ENCODE data around the gene RGS7.

The RGS7 gene

DNA sequence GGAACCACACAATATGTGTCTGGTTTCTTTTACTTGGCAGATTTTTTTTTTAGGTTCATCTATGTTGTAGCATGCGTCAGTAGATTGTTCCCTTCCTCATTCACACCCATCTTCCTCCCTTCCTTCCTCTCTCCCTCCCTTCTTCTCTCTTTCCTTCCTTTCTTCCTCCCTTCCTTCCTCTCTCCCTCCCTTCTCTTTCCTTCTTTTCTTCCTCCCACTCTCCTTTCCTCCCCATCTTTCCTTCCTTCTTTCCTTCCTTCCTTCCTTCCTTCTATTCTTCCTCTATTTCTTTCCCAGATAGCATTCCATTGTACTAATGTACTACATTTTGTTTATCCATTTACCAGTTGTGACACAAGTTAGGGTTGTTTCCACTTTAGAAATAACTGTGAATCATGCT, 218.0 kb downstream of the RGS7 start:
- H3K27me3 ChIP-seq (ENCODE audit: control insufficient read depth, insufficient read depth, low read length) = no peaks in the 10 kb centered on the region
- H3K36me3 ChIP-seq (ENCODE audit: control insufficient read depth, insufficient read depth, low read length) = no peaks in the 10 kb centered on the region
- H3K4me3 ChIP-seq (ENCODE audit: low read length) = no peak overlapping the region
- H3K4me1 ChIP-seq (ENCODE audit: control insufficient read depth, insufficient read depth, low read length) = no peaks in the 10 kb centered on the region
- no peak overlapping the region for H3K27ac ChIP-seq (ENCODE audit: low read depth, low read length)
- no peak overlapping the region for H3K9ac ChIP-seq (ENCODE audit: low read length)

DNA sequence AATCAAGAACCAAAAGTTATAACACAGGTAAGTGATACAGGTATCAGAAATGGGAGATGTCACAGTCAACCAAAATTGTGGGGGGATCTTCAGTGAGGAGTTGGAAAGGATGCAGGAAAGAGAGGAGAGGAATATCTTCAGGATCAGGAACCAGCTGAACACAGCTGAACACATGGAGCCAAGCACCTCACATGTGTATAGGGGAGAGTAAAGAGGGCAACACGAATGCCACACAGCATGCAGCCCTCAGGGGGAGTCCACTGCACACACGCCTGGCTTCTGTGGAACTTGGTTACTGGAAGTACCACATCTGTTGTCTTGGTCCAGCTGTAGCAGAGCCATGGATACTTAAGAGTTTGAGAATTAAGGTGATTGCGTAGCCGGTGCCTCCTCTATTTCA, 218.8 kb downstream of the RGS7 start:
- Histone ChIP-seq H3K4me1 (ENCODE audit: control insufficient read depth, insufficient read depth, low read length) (no peaks in the 10 kb centered on the region), H3K9ac (ENCODE audit: low read length) (no peak overlapping the region), H3K27me3 (ENCODE audit: control insufficient read depth, insufficient read depth, low read length) (no peaks in the 10 kb centered on the region), H3K27ac (ENCODE audit: low read depth, low read length) (no peak overlapping the region), H3K36me3 (ENCODE audit: control insufficient read depth, insufficient read depth, low read length) (no peaks in the 10 kb centered on the region), H3K4me3 (ENCODE audit: low read length) (no peak overlapping the region)

DNA sequence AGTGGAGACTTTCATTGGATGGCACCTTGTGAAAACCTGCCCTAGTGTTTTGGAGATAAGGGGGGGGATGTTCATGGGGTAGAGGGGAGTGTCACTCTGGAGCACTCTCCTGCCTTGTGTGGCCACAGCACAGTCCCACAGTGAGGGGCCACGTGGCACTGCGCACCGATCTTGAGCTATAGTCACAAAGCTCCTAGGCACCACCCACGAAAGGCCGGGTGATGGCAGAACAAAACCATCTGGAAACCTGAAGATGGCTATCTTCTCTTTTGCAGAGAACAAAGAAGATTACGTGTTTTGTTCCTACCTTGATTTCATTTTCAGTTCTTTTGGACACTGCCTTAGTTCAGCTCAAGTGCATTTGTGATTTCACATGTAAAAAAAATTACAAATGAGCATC, 220.6 kb downstream of the RGS7 start:
- Histone ChIP-seq H3K4me3 (ENCODE audit: low read length) (no peak overlapping the region), H3K27ac (ENCODE audit: low read depth, low read length) (no peak overlapping the region), H3K36me3 (ENCODE audit: control insufficient read depth, insufficient read depth, low read length) (no peaks in the 10 kb centered on the region), H3K4me1 (ENCODE audit: control insufficient read depth, insufficient read depth, low read length) (no peaks in the 10 kb centered on the region), H3K9ac (ENCODE audit: low read length) (no peak overlapping the region), H3K27me3 (ENCODE audit: control insufficient read depth, insufficient read depth, low read length) (no peaks in the 10 kb centered on the region)

GRCh38 chr1:241131636-241132194, 225.3 kb downstream of the RGS7 start:
- H3K27me3 ChIP-seq (ENCODE audit: control insufficient read depth, insufficient read depth, low read length) = no peaks in the 10 kb centered on the region
- no peaks in the 10 kb centered on the region for H3K4me1 ChIP-seq (ENCODE audit: control insufficient read depth, insufficient read depth, low read length)
- no peaks in the 10 kb centered on the region for H3K36me3 ChIP-seq (ENCODE audit: control insufficient read depth, insufficient read depth, low read length)
- no peak overlapping the region for H3K4me3 ChIP-seq (ENCODE audit: low read length)
- H3K27ac ChIP-seq (ENCODE audit: low read depth, low read length) = no peak overlapping the region
- H3K9ac ChIP-seq (ENCODE audit: low read length) = no peak overlapping the region

- no peak overlapping the region for H3K9ac ChIP-seq (ENCODE audit: low read length)
- H3K27ac ChIP-seq (ENCODE audit: low read depth, low read length) = no peak overlapping the region
- H3K4me1 ChIP-seq (ENCODE audit: control insufficient read depth, insufficient read depth, low read length) = no peaks in the 10 kb centered on the region
- no peaks in the 10 kb centered on the region for H3K27me3 ChIP-seq (ENCODE audit: control insufficient read depth, insufficient read depth, low read length)
- no peaks in the 10 kb centered on the region for H3K36me3 ChIP-seq (ENCODE audit: control insufficient read depth, insufficient read depth, low read length)
- no peak overlapping the region for H3K4me3 ChIP-seq (ENCODE audit: low read length)
Measured at GRCh38 chr1:241130881-241131280, 226.1 kb downstream of the RGS7 start.

- no peak overlapping the region for H3K27ac ChIP-seq (ENCODE audit: low read depth, low read length)
- H3K27me3 ChIP-seq (ENCODE audit: control insufficient read depth, insufficient read depth, low read length) = no peaks in the 10 kb centered on the region
- H3K4me3 ChIP-seq (ENCODE audit: low read length) = no peak overlapping the region
- no peaks in the 10 kb centered on the region for H3K36me3 ChIP-seq (ENCODE audit: control insufficient read depth, insufficient read depth, low read length)
- H3K9ac ChIP-seq (ENCODE audit: low read length) = no peak overlapping the region
- no peaks in the 10 kb centered on the region for H3K4me1 ChIP-seq (ENCODE audit: control insufficient read depth, insufficient read depth, low read length)
Measured at GRCh38 chr1:241129207-241129960, 227.6 kb downstream of the RGS7 start.

DNA sequence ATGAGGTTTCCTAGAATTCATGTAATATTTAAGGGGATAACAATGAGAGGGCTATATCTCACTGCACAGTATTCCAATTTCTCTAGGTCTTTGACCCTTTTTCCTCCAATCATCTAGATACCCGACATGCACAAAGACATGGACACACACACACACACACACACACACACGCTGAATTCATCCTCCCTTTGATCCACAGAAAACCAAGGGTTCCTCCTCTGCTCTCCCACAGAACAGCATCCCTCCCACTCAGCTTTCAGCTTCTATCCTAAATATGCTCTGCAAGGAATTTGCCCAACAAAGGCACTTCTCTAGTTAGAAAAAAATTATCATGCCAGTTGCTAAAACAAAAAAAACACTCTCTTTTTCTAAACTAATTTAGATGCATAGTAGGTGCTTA, 231.7 kb downstream of the RGS7 start:
- Histone ChIP-seq H3K4me1 (ENCODE audit: control insufficient read depth, insufficient read depth, low read length) (no peaks in the 10 kb centered on the region), H3K36me3 (ENCODE audit: control insufficient read depth, insufficient read depth, low read length) (no peaks in the 10 kb centered on the region), H3K27ac (ENCODE audit: low read depth, low read length) (no peak overlapping the region), H3K9ac (ENCODE audit: low read length) (no peak overlapping the region), H3K4me3 (ENCODE audit: low read length) (no peak overlapping the region), H3K27me3 (ENCODE audit: control insufficient read depth, insufficient read depth, low read length) (no peaks in the 10 kb centered on the region)

DNA sequence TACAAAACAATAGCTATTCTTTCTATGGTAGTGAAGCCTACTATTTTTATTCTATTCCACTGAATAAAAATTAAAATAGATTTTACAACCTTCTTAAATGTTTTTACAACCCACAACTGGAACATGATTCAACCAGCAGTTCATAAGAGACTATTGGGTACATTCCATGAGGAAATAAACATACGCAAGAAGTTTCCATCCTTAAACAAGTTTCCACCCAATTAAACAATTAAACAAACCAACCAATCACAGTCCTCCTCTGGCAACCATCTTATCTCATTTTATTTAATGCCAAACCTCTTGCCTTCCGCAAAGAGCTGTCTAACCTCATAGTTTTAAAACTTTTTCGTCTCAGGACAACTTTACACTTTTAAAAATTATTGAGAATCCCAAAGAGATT, 239.0 kb downstream of the RGS7 start:
- H3K36me3 ChIP-seq (ENCODE audit: control insufficient read depth, insufficient read depth, low read length) = no peaks in the 10 kb centered on the region
- H3K4me3 ChIP-seq (ENCODE audit: low read length) = no peak overlapping the region
- no peaks in the 10 kb centered on the region for H3K4me1 ChIP-seq (ENCODE audit: control insufficient read depth, insufficient read depth, low read length)
- no peak overlapping the region for H3K9ac ChIP-seq (ENCODE audit: low read length)
- H3K27ac ChIP-seq (ENCODE audit: low read depth, low read length) = no peak overlapping the region
- H3K27me3 ChIP-seq (ENCODE audit: control insufficient read depth, insufficient read depth, low read length) = no peaks in the 10 kb centered on the region

GRCh38 chr1:241115784-241116183, 241.2 kb downstream of the RGS7 start:
- H3K27me3 ChIP-seq (ENCODE audit: control insufficient read depth, insufficient read depth, low read length) = no peaks in the 10 kb centered on the region
- no peaks in the 10 kb centered on the region for H3K4me1 ChIP-seq (ENCODE audit: control insufficient read depth, insufficient read depth, low read length)
- H3K9ac ChIP-seq (ENCODE audit: low read length) = no peak overlapping the region
- H3K36me3 ChIP-seq (ENCODE audit: control insufficient read depth, insufficient read depth, low read length) = no peaks in the 10 kb centered on the region
- H3K4me3 ChIP-seq (ENCODE audit: low read length) = no peak overlapping the region
- no peak overlapping the region for H3K27ac ChIP-seq (ENCODE audit: low read depth, low read length)

DNA sequence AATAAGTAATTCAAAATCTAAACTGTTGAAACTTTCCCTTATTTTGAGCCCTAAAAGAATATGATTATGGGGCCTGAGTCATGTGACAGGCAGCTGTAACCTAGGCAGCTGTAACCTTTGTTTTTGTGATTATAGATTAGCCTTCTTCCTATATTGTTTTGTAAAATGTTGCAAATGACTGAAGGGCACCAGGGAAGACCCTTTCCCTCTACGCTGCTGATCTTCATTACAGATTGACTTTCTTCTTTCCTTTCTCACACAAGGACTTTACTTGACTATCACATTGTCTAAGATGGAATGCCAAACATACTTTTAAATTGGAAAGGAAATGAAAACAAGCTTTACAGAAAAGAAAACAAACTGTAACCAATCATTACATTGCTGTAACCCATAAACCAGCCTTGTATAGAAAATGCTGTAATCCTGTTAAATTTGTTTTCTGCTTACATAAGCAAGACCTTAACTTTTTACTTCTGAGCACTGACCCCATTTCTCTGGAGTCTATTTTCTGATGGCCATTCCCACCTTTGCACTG, 242.2 kb downstream of the RGS7 start:
- Histone ChIP-seq H3K36me3 (ENCODE audit: control insufficient read depth, insufficient read depth, low read length) (no peaks in the 10 kb centered on the region), H3K27ac (ENCODE audit: low read depth, low read length) (no peak overlapping the region), H3K27me3 (ENCODE audit: control insufficient read depth, insufficient read depth, low read length) (no peaks in the 10 kb centered on the region), H3K4me1 (ENCODE audit: control insufficient read depth, insufficient read depth, low read length) (no peaks in the 10 kb centered on the region), H3K4me3 (ENCODE audit: low read length) (no peak overlapping the region), H3K9ac (ENCODE audit: low read length) (no peak overlapping the region)

GRCh38 chr1:241113557-241113956, 243.4 kb downstream of the RGS7 start:
- Histone ChIP-seq H3K4me3 (ENCODE audit: low read length) (no peak overlapping the region), H3K36me3 (ENCODE audit: control insufficient read depth, insufficient read depth, low read length) (no peaks in the 10 kb centered on the region), H3K9ac (ENCODE audit: low read length) (no peak overlapping the region), H3K4me1 (ENCODE audit: control insufficient read depth, insufficient read depth, low read length) (no peaks in the 10 kb centered on the region), H3K27ac (ENCODE audit: low read depth, low read length) (no peak overlapping the region), H3K27me3 (ENCODE audit: control insufficient read depth, insufficient read depth, low read length) (no peaks in the 10 kb centered on the region)

DNA sequence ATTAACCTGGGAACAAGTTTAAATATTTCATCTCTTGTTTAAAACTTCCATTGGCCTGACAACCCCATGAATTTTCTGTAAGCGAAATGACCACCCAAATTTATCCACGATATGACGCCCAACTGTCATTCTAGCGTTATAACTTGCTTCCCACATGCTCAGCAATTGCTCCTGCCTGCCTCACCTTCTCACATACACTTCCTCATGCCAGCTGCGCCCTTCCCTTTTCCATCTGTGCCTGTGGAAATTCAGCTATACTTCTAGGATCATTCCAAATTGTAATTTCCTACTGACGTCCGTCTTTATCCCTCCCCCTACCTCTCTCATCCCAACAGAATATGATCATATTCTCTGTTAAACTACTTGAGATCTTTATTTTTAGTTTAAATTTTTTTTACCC, 248.0 kb downstream of the RGS7 start:
- Histone ChIP-seq H3K36me3 (ENCODE audit: control insufficient read depth, insufficient read depth, low read length) (no peaks in the 10 kb centered on the region), H3K4me1 (ENCODE audit: control insufficient read depth, insufficient read depth, low read length) (no peaks in the 10 kb centered on the region), H3K9ac (ENCODE audit: low read length) (no peak overlapping the region), H3K4me3 (ENCODE audit: low read length) (no peak overlapping the region), H3K27ac (ENCODE audit: low read depth, low read length) (no peak overlapping the region), H3K27me3 (ENCODE audit: control insufficient read depth, insufficient read depth, low read length) (no peaks in the 10 kb centered on the region)

GRCh38 chr1:241105147-241105546, 251.9 kb downstream of the RGS7 start:
- H3K4me3 ChIP-seq (ENCODE audit: low read length) = no peak overlapping the region
- no peaks in the 10 kb centered on the region for H3K27me3 ChIP-seq (ENCODE audit: control insufficient read depth, insufficient read depth, low read length)
- no peak overlapping the region for H3K27ac ChIP-seq (ENCODE audit: low read depth, low read length)
- H3K36me3 ChIP-seq (ENCODE audit: control insufficient read depth, insufficient read depth, low read length) = no peaks in the 10 kb centered on the region
- H3K9ac ChIP-seq (ENCODE audit: low read length) = no peak overlapping the region
- H3K4me1 ChIP-seq (ENCODE audit: control insufficient read depth, insufficient read depth, low read length) = no peaks in the 10 kb centered on the region

Data from rectal smooth muscle tissue (tissue), 1 donor.